Measurements from ENCODE around the gene PRPF8. TPM values are rescaled to one million over a fixed set of nuclear protein-coding genes. Genes with fewer than 3 reads are reported as not detected.

Gene PRPF8
- polyA plus RNA-seq, 3 donors: 53.3 to 128 (median 78.0) TPM

DNA sequence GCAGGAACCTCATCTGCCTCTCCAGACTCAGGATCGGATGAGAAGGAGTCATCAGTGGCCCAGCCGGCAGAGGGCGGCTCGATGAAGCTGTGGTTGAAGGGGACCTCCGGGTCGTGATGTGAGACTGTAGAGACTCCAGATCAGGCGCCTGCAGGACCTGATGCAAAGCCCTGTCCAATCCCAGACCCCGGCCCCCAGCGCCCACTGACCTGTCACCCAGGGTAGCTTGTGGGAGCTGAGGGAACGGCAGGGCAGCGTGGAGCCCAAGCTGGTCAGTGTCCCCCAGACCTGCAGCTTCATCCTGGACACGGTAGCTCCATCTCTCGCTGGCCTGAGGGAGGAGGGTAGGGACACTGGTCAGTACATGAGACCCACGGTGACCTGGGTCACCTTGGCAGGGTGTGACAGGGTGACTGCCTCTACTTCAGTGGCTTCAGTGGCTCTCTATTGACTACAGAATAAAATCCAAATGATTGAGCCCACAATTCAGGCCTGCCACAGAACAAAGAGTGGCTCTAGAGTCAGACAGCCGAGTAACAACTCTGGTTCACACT is 47.9 kb downstream of the PRPF8 start:
- H3K4me1 Mint-ChIP-seq: peaks cover 15% of the 10 kb centered on the region

DNA sequence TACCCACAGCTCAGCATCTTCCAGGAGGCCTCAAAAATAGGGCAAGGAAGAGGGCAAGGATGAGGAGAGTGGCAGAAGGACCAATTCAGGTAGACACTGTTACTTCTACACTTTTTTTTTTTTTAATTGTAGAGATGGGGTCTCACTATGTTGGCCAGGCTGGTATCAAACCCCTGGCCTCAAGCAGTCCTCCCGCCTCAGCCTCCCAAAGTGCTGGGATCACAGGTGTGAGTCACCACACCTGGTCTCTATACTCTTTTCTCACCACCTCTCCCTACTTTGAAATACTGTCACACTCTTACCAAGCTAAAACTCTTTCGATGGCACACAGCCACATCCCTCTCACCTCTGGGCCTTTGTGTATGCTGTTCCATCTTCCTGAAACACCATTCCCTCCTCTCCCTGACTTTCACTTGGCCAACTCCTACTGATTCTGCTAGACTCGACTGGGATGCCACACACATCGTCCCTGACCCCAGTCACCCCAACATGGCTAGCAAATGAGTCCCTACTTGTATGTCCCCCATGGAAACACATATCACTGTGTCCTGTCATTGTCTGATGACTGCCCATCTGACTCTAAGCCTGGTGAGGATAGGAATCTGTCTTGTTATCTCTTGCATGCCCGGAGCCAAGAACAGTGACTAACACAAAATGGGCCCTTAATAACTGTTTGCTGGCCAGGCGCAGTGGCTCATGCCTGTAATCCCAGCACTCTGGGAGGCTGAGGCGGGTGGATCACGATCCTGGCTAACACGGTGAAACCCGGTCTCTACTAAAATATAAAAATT is 48.8 kb downstream of the PRPF8 start:
- peaks cover 23 to 29% of the 10 kb centered on the region in 2 donors for H3K36me3 ChIP-seq (replicated peaks in 1 of 2; ENCODE audit: control insufficient read depth in 1 of 2, insufficient read depth in 2 of 2, low read length in 2 of 2)
- DNase-seq: no peak
- TF ChIP-seq, protein P1, sequence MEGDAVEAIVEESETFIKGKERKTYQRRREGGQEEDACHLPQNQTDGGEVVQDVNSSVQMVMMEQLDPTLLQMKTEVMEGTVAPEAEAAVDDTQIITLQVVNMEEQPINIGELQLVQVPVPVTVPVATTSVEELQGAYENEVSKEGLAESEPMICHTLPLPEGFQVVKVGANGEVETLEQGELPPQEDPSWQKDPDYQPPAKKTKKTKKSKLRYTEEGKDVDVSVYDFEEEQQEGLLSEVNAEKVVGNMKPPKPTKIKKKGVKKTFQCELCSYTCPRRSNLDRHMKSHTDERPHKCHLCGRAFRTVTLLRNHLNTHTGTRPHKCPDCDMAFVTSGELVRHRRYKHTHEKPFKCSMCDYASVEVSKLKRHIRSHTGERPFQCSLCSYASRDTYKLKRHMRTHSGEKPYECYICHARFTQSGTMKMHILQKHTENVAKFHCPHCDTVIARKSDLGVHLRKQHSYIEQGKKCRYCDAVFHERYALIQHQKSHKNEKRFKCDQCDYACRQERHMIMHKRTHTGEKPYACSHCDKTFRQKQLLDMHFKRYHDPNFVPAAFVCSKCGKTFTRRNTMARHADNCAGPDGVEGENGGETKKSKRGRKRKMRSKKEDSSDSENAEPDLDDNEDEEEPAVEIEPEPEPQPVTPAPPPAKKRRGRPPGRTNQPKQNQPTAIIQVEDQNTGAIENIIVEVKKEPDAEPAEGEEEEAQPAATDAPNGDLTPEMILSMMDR (IDR thresholded peaks at IDR 0.05): no peak
- Mint-ChIP-seq H3K36me3 (peaks cover 38 to 42% of the 10 kb centered on the region in 2 donors), H3K9me3 (peaks cover 0 to 2% (median 0%) of the 10 kb centered on the region in 7 donors), H3K27ac (peak overlapping the region in 3 of 7 donors; percentile 14 to 74 (median 62)), H3K4me1 (peaks cover 25% of the 10 kb centered on the region), H3K27me3 (ENCODE audit: low read depth in 3 of 3) (peaks cover 1 to 8% (median 1%) of the 10 kb centered on the region in 3 donors), H3K4me3 (no peak overlapping the region)
- H3K9ac ChIP-seq (ENCODE audit: insufficient read depth, low read length, poor library complexity, severe bottlenecking): no peak overlapping the region
- intact Hi-C loops (cut with micrococcal nuclease): no loop called here
- H3K9me3 ChIP-seq (replicated peaks in 1 of 2; ENCODE audit: control insufficient read depth in 1 of 2, insufficient read depth in 1 of 2, low read length in 2 of 2): no peaks in the 10 kb centered on the region
- no peaks in the 10 kb centered on the region for H3K79me2 ChIP-seq (ENCODE audit: insufficient read depth, low read length)
- peaks cover 19 to 24% of the 10 kb centered on the region in 2 donors for H3K4me1 ChIP-seq (ENCODE audit: control insufficient read depth in 1 of 2, insufficient read depth in 2 of 2, low read length in 2 of 2)
- H3K27me3 ChIP-seq (ENCODE audit: control insufficient read depth in 2 of 2, insufficient read depth in 2 of 2, low read length in 2 of 2): no peaks in the 10 kb centered on the region
- H2AFZ ChIP-seq (ENCODE audit: insufficient read depth, low read depth, low read length, poor library complexity, severe bottlenecking): no peak overlapping the region
- 83% methylated on average over 6 of the region's 10 CpGs for WGBS (ENCODE audit: insufficient coverage)
- peaks cover 11% of the 10 kb centered on the region for H4K20me1 ChIP-seq (ENCODE audit: insufficient read depth, low read length)
- no peak overlapping the region for H3K27ac ChIP-seq (ENCODE audit: low read depth in 1 of 2, low read length in 2 of 2)
- H3K4me3 ChIP-seq (replicated peaks in 1 of 3; ENCODE audit: low read depth in 2 of 3, low read length in 3 of 3): no peak overlapping the region
- H3K4me2 ChIP-seq (replicated peaks; ENCODE audit: extremely low read depth, low read length, poor library complexity, severe bottlenecking): no peak overlapping the region

More for the DNA sequence above, 47.9 kb downstream of the PRPF8 start:
- H3K27me3 Mint-ChIP-seq (ENCODE audit: low read depth in 3 of 3): peaks cover 0 to 4% (median 1%) of the 10 kb centered on the region in 3 donors
- H3K9ac ChIP-seq (ENCODE audit: insufficient read depth, low read length, poor library complexity, severe bottlenecking): no peak overlapping the region
- no peak overlapping the region for H3K4me2 ChIP-seq (replicated peaks; ENCODE audit: extremely low read depth, low read length, poor library complexity, severe bottlenecking)
- peaks cover 40 to 42% of the 10 kb centered on the region in 2 donors for H3K36me3 Mint-ChIP-seq
- H2AFZ ChIP-seq (ENCODE audit: insufficient read depth, low read depth, low read length, poor library complexity, severe bottlenecking): no peak overlapping the region
- no peak overlapping the region for H3K27ac Mint-ChIP-seq
- peaks cover 0 to 2% (median 0%) of the 10 kb centered on the region in 7 donors for H3K9me3 Mint-ChIP-seq
- no peaks in the 10 kb centered on the region for H3K27me3 ChIP-seq (ENCODE audit: control insufficient read depth in 2 of 2, insufficient read depth in 2 of 2, low read length in 2 of 2)
- peaks cover 23 to 29% of the 10 kb centered on the region in 2 donors for H3K36me3 ChIP-seq (replicated peaks in 1 of 2; ENCODE audit: control insufficient read depth in 1 of 2, insufficient read depth in 2 of 2, low read length in 2 of 2)
- peaks cover 9 to 14% of the 10 kb centered on the region in 2 donors for H3K4me1 ChIP-seq (ENCODE audit: control insufficient read depth in 1 of 2, insufficient read depth in 2 of 2, low read length in 2 of 2)
- H3K27ac ChIP-seq (ENCODE audit: low read depth in 1 of 2, low read length in 2 of 2): no peak overlapping the region
- DNase-seq: no peak
- WGBS (ENCODE audit: insufficient coverage): 90% methylated on average over 10 of the region's 15 CpGs
- TF ChIP-seq, protein P1 (IDR thresholded peaks at IDR 0.05): no peak
- no peaks in the 10 kb centered on the region for H3K79me2 ChIP-seq (ENCODE audit: insufficient read depth, low read length)
- H3K4me3 Mint-ChIP-seq: peak overlapping the region in 1 of 2 donors; percentile 24
- H3K4me3 ChIP-seq (replicated peaks in 1 of 3; ENCODE audit: low read depth in 2 of 3, low read length in 3 of 3): no peak overlapping the region
- peaks cover 11% of the 10 kb centered on the region for H4K20me1 ChIP-seq (ENCODE audit: insufficient read depth, low read length)
- no peaks in the 10 kb centered on the region for H3K9me3 ChIP-seq (replicated peaks in 1 of 2; ENCODE audit: control insufficient read depth in 1 of 2, insufficient read depth in 1 of 2, low read length in 2 of 2)
- intact Hi-C loops (cut with micrococcal nuclease): no loop called here

All from CD14-positive monocyte (primary cell).